ENCODE measurements around the gene FAM20A. TPM values are rescaled to one million over a fixed set of nuclear protein-coding genes. Genes with fewer than 3 reads are reported as not detected.
"Not testable (repeated sequence)": the region's sequence is repeated elsewhere in the genome, so short reads cannot be mapped to it uniquely, and the experiment has no call there.

FAM20A gene
- polyA plus RNA-seq, 1 donor from 2014 or later, result not detected

DNA sequence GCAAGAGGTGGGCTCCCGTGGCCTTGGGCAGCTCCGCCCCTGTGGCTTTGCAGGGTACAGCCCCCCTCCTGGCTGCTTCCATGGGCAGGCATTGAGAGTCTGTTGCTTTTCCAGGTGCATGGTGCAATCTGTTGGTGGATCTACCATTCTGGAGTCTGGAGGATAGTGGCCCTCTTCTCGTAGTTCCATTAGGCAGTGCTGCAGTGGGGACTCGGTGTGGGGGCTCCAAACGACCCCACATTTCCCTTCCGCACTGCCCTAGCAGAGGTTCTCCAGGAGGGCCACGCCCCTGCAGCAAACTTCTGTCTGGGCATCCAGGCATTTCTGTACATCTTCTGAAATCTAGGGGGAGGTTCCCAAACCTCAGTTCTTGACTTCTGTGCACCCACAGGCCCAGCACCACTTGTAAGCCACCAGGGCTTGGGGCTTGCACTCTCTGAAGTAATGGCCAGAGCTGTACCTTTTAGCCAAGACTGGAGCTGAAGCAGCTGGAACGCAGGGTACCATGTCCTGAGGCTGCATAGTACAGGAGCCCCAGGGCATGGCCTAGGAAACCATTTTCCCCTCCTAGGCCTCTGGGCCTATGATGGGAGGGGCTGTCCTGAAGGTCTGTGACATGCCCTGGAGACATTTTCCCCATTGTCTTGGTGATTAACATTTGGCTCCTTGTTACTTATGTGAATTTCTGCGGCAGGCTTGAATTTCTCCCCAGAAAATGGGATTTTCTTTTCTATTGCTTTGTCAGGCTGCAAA, 82.9 kb downstream of the FAM20A start:
- Histone ChIP-seq H4K20me1 (ENCODE audit: insufficient read depth) (peaks cover 17% of the 10 kb centered on the region), H3K36me3 (ENCODE audit: insufficient read depth, low read length) (peaks cover 9% of the 10 kb centered on the region), H3K27me3 (ENCODE audit: insufficient read depth, low read depth, low read length) (no peaks in the 10 kb centered on the region), H2AFZ (ENCODE audit: low read depth, low read length) (no peak overlapping the region), H3K4me3 (ENCODE audit: low read length) (no peak overlapping the region), H3K4me2 (ENCODE audit: low read length) (no peak overlapping the region), H3F3A (ENCODE audit: insufficient read depth, low read length, poor library complexity, severe bottlenecking) (no peaks in the 10 kb centered on the region), H3K79me2 (replicated peaks; ENCODE audit: insufficient read depth, low read length) (peaks cover 46% of the 10 kb centered on the region), H3K9me3 (ENCODE audit: low read length) (no peaks in the 10 kb centered on the region), H3K9me2 (ENCODE audit: insufficient read depth, low read length) (no peaks in the 10 kb centered on the region), H3K27ac (ENCODE audit: low read length) (no peak overlapping the region), H3K9ac (ENCODE audit: low read length) (no peak overlapping the region)
- TF ChIP-seq, protein P1, sequence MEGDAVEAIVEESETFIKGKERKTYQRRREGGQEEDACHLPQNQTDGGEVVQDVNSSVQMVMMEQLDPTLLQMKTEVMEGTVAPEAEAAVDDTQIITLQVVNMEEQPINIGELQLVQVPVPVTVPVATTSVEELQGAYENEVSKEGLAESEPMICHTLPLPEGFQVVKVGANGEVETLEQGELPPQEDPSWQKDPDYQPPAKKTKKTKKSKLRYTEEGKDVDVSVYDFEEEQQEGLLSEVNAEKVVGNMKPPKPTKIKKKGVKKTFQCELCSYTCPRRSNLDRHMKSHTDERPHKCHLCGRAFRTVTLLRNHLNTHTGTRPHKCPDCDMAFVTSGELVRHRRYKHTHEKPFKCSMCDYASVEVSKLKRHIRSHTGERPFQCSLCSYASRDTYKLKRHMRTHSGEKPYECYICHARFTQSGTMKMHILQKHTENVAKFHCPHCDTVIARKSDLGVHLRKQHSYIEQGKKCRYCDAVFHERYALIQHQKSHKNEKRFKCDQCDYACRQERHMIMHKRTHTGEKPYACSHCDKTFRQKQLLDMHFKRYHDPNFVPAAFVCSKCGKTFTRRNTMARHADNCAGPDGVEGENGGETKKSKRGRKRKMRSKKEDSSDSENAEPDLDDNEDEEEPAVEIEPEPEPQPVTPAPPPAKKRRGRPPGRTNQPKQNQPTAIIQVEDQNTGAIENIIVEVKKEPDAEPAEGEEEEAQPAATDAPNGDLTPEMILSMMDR (IDR thresholded peaks at IDR 0.05; ENCODE audit: poor library complexity, severe bottlenecking), result no peak
- TF ChIP-seq RAD21 (conservative IDR thresholded peaks at IDR 0.05), result no peak
- no peak for TF ChIP-seq REST (IDR thresholded peaks at IDR 0.05; ENCODE audit: borderline replicate concordance)

- not testable (repeated sequence) for H3K27ac ChIP-seq (ENCODE audit: low read length); H3K9me3 ChIP-seq (ENCODE audit: low read length); H3F3A ChIP-seq (ENCODE audit: insufficient read depth, low read length, poor library complexity, severe bottlenecking); H2AFZ ChIP-seq (ENCODE audit: low read depth, low read length); H3K4me2 ChIP-seq (ENCODE audit: low read length); H3K4me3 ChIP-seq (ENCODE audit: low read length); H3K27me3 ChIP-seq (ENCODE audit: insufficient read depth, low read depth, low read length); H3K9ac ChIP-seq (ENCODE audit: low read length); H3K9me2 ChIP-seq (ENCODE audit: insufficient read depth, low read length); H3K36me3 ChIP-seq (ENCODE audit: insufficient read depth, low read length)
- Histone ChIP-seq H3K79me2 (replicated peaks; ENCODE audit: insufficient read depth, low read length) (peaks cover 52% of the 10 kb centered on the region), H4K20me1 (ENCODE audit: insufficient read depth) (peaks cover 21% of the 10 kb centered on the region)
These were observed 83.6 kb downstream of the FAM20A start for GRCh38 chr17:68517605-68518004.

DNA sequence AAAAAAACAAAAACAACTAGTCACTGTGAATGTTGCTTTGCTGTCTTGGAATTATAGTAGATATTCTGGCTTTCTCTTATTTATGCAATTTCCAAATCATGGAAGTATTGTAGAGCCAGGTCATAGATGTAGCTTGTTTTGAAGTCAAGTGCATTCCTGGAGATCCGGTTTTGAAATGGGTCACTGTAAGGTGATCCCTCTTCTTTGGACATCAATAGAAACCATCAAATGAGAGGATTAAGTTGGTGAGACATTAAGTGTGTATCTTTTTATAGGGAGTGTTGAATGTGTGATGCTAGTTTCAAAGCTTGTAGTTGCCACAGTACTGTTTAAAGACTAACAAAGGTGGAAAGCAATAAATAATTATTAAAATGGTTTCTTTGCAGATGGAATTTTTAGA, 84.4 kb downstream of the FAM20A start:
- Histone ChIP-seq H3K27me3 (ENCODE audit: insufficient read depth, low read depth, low read length) (no peaks in the 10 kb centered on the region), H3K9me2 (ENCODE audit: insufficient read depth, low read length) (no peaks in the 10 kb centered on the region), H2AFZ (ENCODE audit: low read depth, low read length) (no peak overlapping the region), H3K79me2 (replicated peaks; ENCODE audit: insufficient read depth, low read length) (peaks cover 50% of the 10 kb centered on the region), H3K36me3 (ENCODE audit: insufficient read depth, low read length) (peaks cover 9% of the 10 kb centered on the region), H3K4me2 (ENCODE audit: low read length) (no peak overlapping the region), H3K9me3 (ENCODE audit: low read length) (no peaks in the 10 kb centered on the region), H3K4me3 (ENCODE audit: low read length) (no peak overlapping the region), H3K27ac (ENCODE audit: low read length) (no peak overlapping the region), H3F3A (ENCODE audit: insufficient read depth, low read length, poor library complexity, severe bottlenecking) (no peaks in the 10 kb centered on the region), H3K9ac (ENCODE audit: low read length) (no peak overlapping the region), H4K20me1 (ENCODE audit: insufficient read depth) (peaks cover 21% of the 10 kb centered on the region)
- no peak for TF ChIP-seq SMC3 (conservative IDR thresholded peaks at IDR 0.05; ENCODE audit: poor library complexity)
- no peak for TF ChIP-seq RAD21 (conservative IDR thresholded peaks at IDR 0.05)
- TF ChIP-seq TAF1 (IDR thresholded peaks at IDR 0.05; ENCODE audit: low read depth), result no peak
- no peak for TF ChIP-seq MXI1 (conservative IDR thresholded peaks at IDR 0.05; ENCODE audit: poor library complexity, severe bottlenecking)
- no peak for TF ChIP-seq EP300 (conservative IDR thresholded peaks at IDR 0.05; ENCODE audit: poor library complexity, severe bottlenecking)
- TF ChIP-seq, protein P1 (IDR thresholded peaks at IDR 0.05; ENCODE audit: poor library complexity, severe bottlenecking), result no peak
- no peak for TF ChIP-seq EZH2 (IDR thresholded peaks at IDR 0.05; ENCODE audit: borderline replicate concordance, insufficient read depth, low read length, poor library complexity, severe bottlenecking)
- no peak for TF ChIP-seq REST (IDR thresholded peaks at IDR 0.05; ENCODE audit: borderline replicate concordance)
- TF ChIP-seq POLR2AphosphoS5 (IDR thresholded peaks at IDR 0.05), result no peak

All from neural cell (in vitro differentiated cells).